RWPE2 (cell line): ENCODE data around the gene SLC24A3.

ENCODE experiments used
- ATAC-seq: fragments of 200-7000 bp; cut with Tn5 transposase; 3 replicates; pipeline ENCODE4 v1.9.1; 2021; ENCODE audit warnings: low read depth
- DNase-seq: peaks from one replicate; pipeline ENCODE4 v3.0.0-alpha.2; 2020; ENCODE audit warnings: low spot score
- H3K27ac ChIP-seq: fragments of 450-650 bp; 2 replicates; pipeline ENCODE4 v1.5.1; 2017; ENCODE audit warnings: mild to moderate bottlenecking; ENCODE audit not compliant: poor library complexity, severe bottlenecking
- H3K27me3 ChIP-seq: fragments of 250-450 bp; sonication (Bioruptor Pico); 2 replicates; pipeline ENCODE4 v1.5.1; 2021; ENCODE audit warnings: mild to moderate bottlenecking, moderate library complexity; ENCODE audit not compliant: insufficient read depth, poor library complexity, severe bottlenecking
- H3K36me3 ChIP-seq: fragments of 250-450 bp; sonication (Bioruptor Pico); 2 replicates; pipeline ENCODE4 v1.5.1; 2020; ENCODE audit warnings: low read depth, mild to moderate bottlenecking, moderate library complexity
- H3K4me1 ChIP-seq: fragments of 250-450 bp; sonication (Bioruptor Pico); 2 replicates; pipeline ENCODE4 v1.5.1; 2021; ENCODE audit warnings: mild to moderate bottlenecking, moderate library complexity; ENCODE audit not compliant: insufficient read depth, poor library complexity, severe bottlenecking
- H3K4me3 ChIP-seq: fragments of 250-450 bp; sonication (Bioruptor Pico); 2 replicates; pipeline ENCODE4 v1.5.1; 2021; ENCODE audit warnings: mild to moderate bottlenecking, moderate library complexity; ENCODE audit not compliant: severe bottlenecking
- H3K9me3 ChIP-seq: fragments of 250-450 bp; sonication (Bioruptor Pico); 2 replicates; pipeline ENCODE4 v1.5.1; 2021; ENCODE audit warnings: mild to moderate bottlenecking, moderate library complexity; ENCODE audit not compliant: severe bottlenecking
- CTCF ChIP-seq: fragments of 450-650 bp; IDR thresholded peaks from one replicate; pipeline ENCODE4 v1.5.1; 2017; ENCODE audit warnings: mild to moderate bottlenecking, moderate library complexity; ENCODE audit not compliant: poor library complexity, severe bottlenecking

SLC24A3 gene

GRCh38 chr20:19433371-19434350 lies 221.2 kb downstream of the SLC24A3 start:
- no peak overlapping the region for H3K4me3 ChIP-seq
- H3K4me1 ChIP-seq: no peaks in the 10 kb centered on the region
- H3K9me3 ChIP-seq: no peaks in the 10 kb centered on the region
- H3K27me3 ChIP-seq: peaks cover 8% of the 10 kb centered on the region
- DNase-seq: no peak
- no peaks in the 10 kb centered on the region for H3K36me3 ChIP-seq
- no peak overlapping the region for H3K27ac ChIP-seq
- TF ChIP-seq CTCF: no peak
- no peak for ATAC-seq

GRCh38 chr20:19435316-19435715 lies 222.9 kb downstream of the SLC24A3 start:
- Histone ChIP-seq H3K4me1 (no peaks in the 10 kb centered on the region), H3K4me3 (no peak overlapping the region), H3K27ac (no peak overlapping the region), H3K9me3 (no peaks in the 10 kb centered on the region), H3K36me3 (no peaks in the 10 kb centered on the region), H3K27me3 (peaks cover 4% of the 10 kb centered on the region)
- DNase-seq (no peak), ATAC-seq (no peak)
- TF ChIP-seq CTCF: no peak

- TF ChIP-seq CTCF: no peak
- Histone ChIP-seq H3K27ac (no peak overlapping the region), H3K36me3 (no peaks in the 10 kb centered on the region), H3K27me3 (peaks cover 4% of the 10 kb centered on the region), H3K4me3 (no peak overlapping the region), H3K9me3 (no peaks in the 10 kb centered on the region), H3K4me1 (no peaks in the 10 kb centered on the region)
- ATAC-seq (no peak), DNase-seq (no peak)
Measured at GRCh38 chr20:19435821-19436220, 223.4 kb downstream of the SLC24A3 start.

GRCh38 chr20:19438488-19438887 lies 226.0 kb downstream of the SLC24A3 start:
- Histone ChIP-seq H3K27ac (no peak overlapping the region), H3K9me3 (no peaks in the 10 kb centered on the region), H3K36me3 (no peaks in the 10 kb centered on the region), H3K4me3 (no peak overlapping the region), H3K27me3 (peaks cover 12% of the 10 kb centered on the region), H3K4me1 (no peaks in the 10 kb centered on the region)
- TF ChIP-seq CTCF: no peak
- no peak; the same call in 2 of the 3 replicates for ATAC-seq
- no peak for DNase-seq
